Measurements from ENCODE around the gene GAS7. TPM values are rescaled to one million over a fixed set of nuclear protein-coding genes. Genes with fewer than 3 reads are reported as not detected.

GAS7 gene
- total RNA-seq, 1 donor from 2014 or later: 2.9 TPM

GRCh38 chr17:10087355-10087754 lies 111.1 kb downstream of the GAS7 start:
- no peak for DNase-seq (ENCODE audit: low spot score)
- Histone ChIP-seq H3K27ac (no peak overlapping the region), H3K27me3 (no peaks in the 10 kb centered on the region), H2AFZ (replicated peaks) (no peak overlapping the region), H3K4me1 (no peaks in the 10 kb centered on the region), H3K4me3 (no peak overlapping the region), H3K9ac (no peak overlapping the region), H3F3A (ENCODE audit: low read depth) (no peaks in the 10 kb centered on the region), H3K4me2 (no peak overlapping the region), H3K79me2 (ENCODE audit: low read depth) (no peaks in the 10 kb centered on the region), H4K20me1 (ENCODE audit: low read depth) (no peaks in the 10 kb centered on the region), H3K36me3 (no peaks in the 10 kb centered on the region), H3K9me3 (ENCODE audit: low read depth) (no peaks in the 10 kb centered on the region)
- TF ChIP-seq CTCF (IDR thresholded peaks at IDR 0.05): no peak
- TF ChIP-seq EZH2phosphoT487 (IDR thresholded peaks at IDR 0.05): no peak
- TF ChIP-seq EZH2 (IDR thresholded peaks at IDR 0.05): no peak
- no peak overlapping the region for H3K4me3 Mint-ChIP-seq
- no peak overlapping the region for H3K27ac Mint-ChIP-seq
- H3K27me3 Mint-ChIP-seq (ENCODE audit: insufficient read depth, low read depth): peaks cover 2% of the 10 kb centered on the region
- peaks cover 24% of the 10 kb centered on the region for H3K4me1 Mint-ChIP-seq
- H3K9me3 Mint-ChIP-seq: peaks cover 10% of the 10 kb centered on the region
- H3K36me3 Mint-ChIP-seq: peaks cover 2% of the 10 kb centered on the region

- DNase-seq (ENCODE audit: low spot score): no peak
- no peak overlapping the region for H2AFZ ChIP-seq (replicated peaks)
- H3K9ac ChIP-seq: no peak overlapping the region
- no peaks in the 10 kb centered on the region for H3K4me1 ChIP-seq
- H3K4me3 Mint-ChIP-seq: no peak overlapping the region
- H3K79me2 ChIP-seq (ENCODE audit: low read depth): no peaks in the 10 kb centered on the region
- H3K27ac Mint-ChIP-seq: no peak overlapping the region
- H3K9me3 Mint-ChIP-seq: peaks cover 10% of the 10 kb centered on the region
- H3K36me3 Mint-ChIP-seq: peaks cover 2% of the 10 kb centered on the region
- no peak overlapping the region for H3K4me3 ChIP-seq
- no peaks in the 10 kb centered on the region for H4K20me1 ChIP-seq (ENCODE audit: low read depth)
- no peaks in the 10 kb centered on the region for H3F3A ChIP-seq (ENCODE audit: low read depth)
- no peak overlapping the region for H3K4me2 ChIP-seq
- no peaks in the 10 kb centered on the region for H3K27me3 Mint-ChIP-seq (ENCODE audit: insufficient read depth, low read depth)
- no peak overlapping the region for H3K27ac ChIP-seq
- H3K4me1 Mint-ChIP-seq: peaks cover 14% of the 10 kb centered on the region
- TF ChIP-seq CTCF (IDR thresholded peaks at IDR 0.05) (no peak), EZH2phosphoT487 (IDR thresholded peaks at IDR 0.05) (no peak), EZH2 (IDR thresholded peaks at IDR 0.05) (no peak)
- H3K27me3 ChIP-seq: no peaks in the 10 kb centered on the region
- no peaks in the 10 kb centered on the region for H3K9me3 ChIP-seq (ENCODE audit: low read depth)
- H3K36me3 ChIP-seq: no peaks in the 10 kb centered on the region
Measured at GRCh38 chr17:10083864-10084263, 114.5 kb downstream of the GAS7 start.

- DNase-seq (ENCODE audit: low spot score): no peak
- Histone ChIP-seq H3K4me1 (no peaks in the 10 kb centered on the region), H3K4me2 (no peak overlapping the region), H3F3A (ENCODE audit: low read depth) (no peaks in the 10 kb centered on the region), H4K20me1 (ENCODE audit: low read depth) (no peaks in the 10 kb centered on the region), H2AFZ (replicated peaks) (no peak overlapping the region), H3K79me2 (ENCODE audit: low read depth) (no peaks in the 10 kb centered on the region), H3K9ac (no peak overlapping the region), H3K36me3 (no peaks in the 10 kb centered on the region), H3K27ac (no peak overlapping the region), H3K9me3 (ENCODE audit: low read depth) (no peaks in the 10 kb centered on the region), H3K4me3 (no peak overlapping the region), H3K27me3 (no peaks in the 10 kb centered on the region)
- peaks cover 11% of the 10 kb centered on the region for H3K4me1 Mint-ChIP-seq
- H3K27ac Mint-ChIP-seq: no peak overlapping the region
- H3K4me3 Mint-ChIP-seq: no peak overlapping the region
- peaks cover 11% of the 10 kb centered on the region for H3K9me3 Mint-ChIP-seq
- TF ChIP-seq CTCF (IDR thresholded peaks at IDR 0.05) (no peak), EZH2phosphoT487 (IDR thresholded peaks at IDR 0.05) (no peak), EZH2 (IDR thresholded peaks at IDR 0.05) (no peak)
- peaks cover 2% of the 10 kb centered on the region for H3K36me3 Mint-ChIP-seq
- no peaks in the 10 kb centered on the region for H3K27me3 Mint-ChIP-seq (ENCODE audit: insufficient read depth, low read depth)
Measured at GRCh38 chr17:10082795-10083194, 115.6 kb downstream of the GAS7 start.
